Gastroesophageal sphincter (tissue), 3 donors: ENCODE results near the gene CIROP.

Experiments used
- POLR2A ChIP-seq, 2 donors: fragments of 450-650 bp; IDR thresholded peaks; one replicate each; pipeline ENCODE4 v1.6.1; 2017; ENCODE audit warnings: antibody characterized with exemption in 2 of 2, mild to moderate bottlenecking in 2 of 2, moderate library complexity in 1 of 2
- POLR2AphosphoS5 ChIP-seq: sonication (generic); formaldehyde crosslinking; IDR thresholded peaks from one replicate; pipeline ENCODE4 v1.6.1; 2017; ENCODE audit warnings: antibody characterized with exemption
- TF ChIP-seq, protein P1 (sequence below), 4 experiments: fragments of 200-600 bp in 2 of 4; fragments of 450-650 bp in 2 of 4; sonication (generic) in 1 of 4; IDR thresholded peaks; one replicate each; pipeline ENCODE4 v1.5.1; 2017 to 2019; ENCODE audit warnings: antibody characterized with exemption in 4 of 4, mild to moderate bottlenecking in 2 of 4, moderate library complexity in 2 of 4

DNA sequence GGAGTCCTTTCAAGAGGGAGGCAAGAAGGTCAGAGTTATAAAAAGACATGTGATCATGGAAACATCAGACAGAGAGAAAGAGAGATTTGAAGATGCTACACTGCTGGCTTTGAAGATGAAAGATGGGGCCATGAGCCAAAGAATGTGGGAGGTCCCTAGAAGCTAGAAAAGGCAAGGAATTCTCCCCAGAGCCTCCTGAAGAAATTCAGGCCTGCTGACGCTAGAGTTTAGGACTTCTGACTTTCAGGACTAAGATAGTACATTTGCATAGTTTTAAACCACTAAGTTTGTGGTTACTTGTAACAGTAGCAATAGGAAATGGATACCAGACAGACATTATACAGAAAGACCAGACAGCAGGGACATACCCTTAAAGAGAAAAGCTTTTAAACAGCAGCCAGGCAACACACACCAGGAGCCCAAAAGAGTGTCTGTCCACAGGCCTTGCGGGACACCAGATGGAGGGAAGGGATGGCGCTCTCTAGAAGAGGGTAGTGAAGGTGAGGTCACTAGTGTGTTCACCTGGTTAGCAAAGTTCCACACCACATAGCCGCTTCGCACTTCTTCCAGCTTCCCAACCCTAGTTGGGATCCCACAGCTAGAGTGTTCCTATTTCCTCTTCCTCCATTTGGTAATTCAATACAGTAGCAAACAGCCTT is 43.9 kb upstream of the CIROP start:
- no peak for TF ChIP-seq POLR2A (IDR thresholded peaks at IDR 0.05)
- no peak for TF ChIP-seq POLR2AphosphoS5
- TF ChIP-seq, protein P1, sequence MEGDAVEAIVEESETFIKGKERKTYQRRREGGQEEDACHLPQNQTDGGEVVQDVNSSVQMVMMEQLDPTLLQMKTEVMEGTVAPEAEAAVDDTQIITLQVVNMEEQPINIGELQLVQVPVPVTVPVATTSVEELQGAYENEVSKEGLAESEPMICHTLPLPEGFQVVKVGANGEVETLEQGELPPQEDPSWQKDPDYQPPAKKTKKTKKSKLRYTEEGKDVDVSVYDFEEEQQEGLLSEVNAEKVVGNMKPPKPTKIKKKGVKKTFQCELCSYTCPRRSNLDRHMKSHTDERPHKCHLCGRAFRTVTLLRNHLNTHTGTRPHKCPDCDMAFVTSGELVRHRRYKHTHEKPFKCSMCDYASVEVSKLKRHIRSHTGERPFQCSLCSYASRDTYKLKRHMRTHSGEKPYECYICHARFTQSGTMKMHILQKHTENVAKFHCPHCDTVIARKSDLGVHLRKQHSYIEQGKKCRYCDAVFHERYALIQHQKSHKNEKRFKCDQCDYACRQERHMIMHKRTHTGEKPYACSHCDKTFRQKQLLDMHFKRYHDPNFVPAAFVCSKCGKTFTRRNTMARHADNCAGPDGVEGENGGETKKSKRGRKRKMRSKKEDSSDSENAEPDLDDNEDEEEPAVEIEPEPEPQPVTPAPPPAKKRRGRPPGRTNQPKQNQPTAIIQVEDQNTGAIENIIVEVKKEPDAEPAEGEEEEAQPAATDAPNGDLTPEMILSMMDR (IDR thresholded peaks at IDR 0.05) = no peak
